HL-60 (cell line): Measurements from ENCODE around the gene FAM114A2.

Source experiments
- DNase-seq, 2 experiments: peaks; one replicate each; pipeline ENCODE4 v3.0.0-alpha.2; 2010 to 2020; ENCODE audit warnings: low read depth in 1 of 2, low spot score in 1 of 2
- H3K27ac ChIP-seq: fragments of 250-450 bp; sonication (Bioruptor Pico); replicated peaks from 2 replicates; pipeline ENCODE4 v1.5.1; 2020; ENCODE audit warnings: mild to moderate bottlenecking, moderate library complexity
- H3K27me3 ChIP-seq: fragments of 250-450 bp; sonication (Bioruptor Pico); 2 replicates; pipeline ENCODE4 v1.5.1; 2021; ENCODE audit warnings: mild to moderate bottlenecking, moderate library complexity; ENCODE audit not compliant: insufficient read depth, poor library complexity, severe bottlenecking
- H3K4me3 ChIP-seq: replicated peaks from 2 replicates; pipeline ENCODE4 v1.5.1; 2011; ENCODE audit warnings: mild to moderate bottlenecking, control low read depth, low read length; ENCODE audit not compliant: insufficient read depth
- GABPA ChIP-seq: IDR thresholded peaks from 2 replicates; pipeline ENCODE4 v1.6.1; 2012; ENCODE audit warnings: low read depth
- POLR2AphosphoS5 ChIP-seq: IDR thresholded peaks from 2 replicates; pipeline ENCODE4 v1.6.1; 2012; ENCODE audit warnings: low read depth
- SPI1 ChIP-seq: IDR thresholded peaks from 2 replicates; pipeline ENCODE4 v1.6.1; 2012; ENCODE audit warnings: low read depth, mild to moderate bottlenecking, borderline replicate concordance
- TF ChIP-seq, protein P1 (sequence below): IDR thresholded peaks from one replicate; pipeline ENCODE4 v1.5.1; 2011; ENCODE audit warnings: low read length, control low read depth, inconsistent platforms; ENCODE audit not compliant: insufficient read depth
- TF ChIP-seq, protein P2 (sequence below): IDR thresholded peaks from 2 replicates; pipeline ENCODE4 v1.6.1; 2012; ENCODE audit warnings: low read depth; ENCODE audit not compliant: insufficient replicate concordance

Gene FAM114A2

DNA sequence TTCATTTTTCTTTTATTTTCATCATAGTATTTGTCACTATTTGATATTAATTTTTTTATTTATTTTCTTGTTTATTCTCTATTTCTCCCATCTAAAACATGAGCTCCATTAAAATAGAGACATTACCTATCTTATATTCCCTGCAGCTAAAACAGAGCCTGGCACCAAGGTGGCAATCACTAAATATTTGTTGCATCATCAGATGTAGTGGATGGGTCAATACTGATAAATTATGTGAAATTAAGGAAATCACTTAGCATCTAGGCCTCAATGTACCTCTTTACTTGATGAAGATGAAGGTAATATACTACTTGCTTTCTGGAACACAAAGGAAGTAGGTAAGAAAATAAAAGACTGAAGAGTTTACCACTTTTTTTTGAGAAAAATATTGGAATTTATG, 24.7 kb upstream of the FAM114A2 start:
- no peak for TF ChIP-seq POLR2AphosphoS5
- TF ChIP-seq, protein P1, sequence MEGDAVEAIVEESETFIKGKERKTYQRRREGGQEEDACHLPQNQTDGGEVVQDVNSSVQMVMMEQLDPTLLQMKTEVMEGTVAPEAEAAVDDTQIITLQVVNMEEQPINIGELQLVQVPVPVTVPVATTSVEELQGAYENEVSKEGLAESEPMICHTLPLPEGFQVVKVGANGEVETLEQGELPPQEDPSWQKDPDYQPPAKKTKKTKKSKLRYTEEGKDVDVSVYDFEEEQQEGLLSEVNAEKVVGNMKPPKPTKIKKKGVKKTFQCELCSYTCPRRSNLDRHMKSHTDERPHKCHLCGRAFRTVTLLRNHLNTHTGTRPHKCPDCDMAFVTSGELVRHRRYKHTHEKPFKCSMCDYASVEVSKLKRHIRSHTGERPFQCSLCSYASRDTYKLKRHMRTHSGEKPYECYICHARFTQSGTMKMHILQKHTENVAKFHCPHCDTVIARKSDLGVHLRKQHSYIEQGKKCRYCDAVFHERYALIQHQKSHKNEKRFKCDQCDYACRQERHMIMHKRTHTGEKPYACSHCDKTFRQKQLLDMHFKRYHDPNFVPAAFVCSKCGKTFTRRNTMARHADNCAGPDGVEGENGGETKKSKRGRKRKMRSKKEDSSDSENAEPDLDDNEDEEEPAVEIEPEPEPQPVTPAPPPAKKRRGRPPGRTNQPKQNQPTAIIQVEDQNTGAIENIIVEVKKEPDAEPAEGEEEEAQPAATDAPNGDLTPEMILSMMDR: no peak
- TF ChIP-seq, protein P2, sequence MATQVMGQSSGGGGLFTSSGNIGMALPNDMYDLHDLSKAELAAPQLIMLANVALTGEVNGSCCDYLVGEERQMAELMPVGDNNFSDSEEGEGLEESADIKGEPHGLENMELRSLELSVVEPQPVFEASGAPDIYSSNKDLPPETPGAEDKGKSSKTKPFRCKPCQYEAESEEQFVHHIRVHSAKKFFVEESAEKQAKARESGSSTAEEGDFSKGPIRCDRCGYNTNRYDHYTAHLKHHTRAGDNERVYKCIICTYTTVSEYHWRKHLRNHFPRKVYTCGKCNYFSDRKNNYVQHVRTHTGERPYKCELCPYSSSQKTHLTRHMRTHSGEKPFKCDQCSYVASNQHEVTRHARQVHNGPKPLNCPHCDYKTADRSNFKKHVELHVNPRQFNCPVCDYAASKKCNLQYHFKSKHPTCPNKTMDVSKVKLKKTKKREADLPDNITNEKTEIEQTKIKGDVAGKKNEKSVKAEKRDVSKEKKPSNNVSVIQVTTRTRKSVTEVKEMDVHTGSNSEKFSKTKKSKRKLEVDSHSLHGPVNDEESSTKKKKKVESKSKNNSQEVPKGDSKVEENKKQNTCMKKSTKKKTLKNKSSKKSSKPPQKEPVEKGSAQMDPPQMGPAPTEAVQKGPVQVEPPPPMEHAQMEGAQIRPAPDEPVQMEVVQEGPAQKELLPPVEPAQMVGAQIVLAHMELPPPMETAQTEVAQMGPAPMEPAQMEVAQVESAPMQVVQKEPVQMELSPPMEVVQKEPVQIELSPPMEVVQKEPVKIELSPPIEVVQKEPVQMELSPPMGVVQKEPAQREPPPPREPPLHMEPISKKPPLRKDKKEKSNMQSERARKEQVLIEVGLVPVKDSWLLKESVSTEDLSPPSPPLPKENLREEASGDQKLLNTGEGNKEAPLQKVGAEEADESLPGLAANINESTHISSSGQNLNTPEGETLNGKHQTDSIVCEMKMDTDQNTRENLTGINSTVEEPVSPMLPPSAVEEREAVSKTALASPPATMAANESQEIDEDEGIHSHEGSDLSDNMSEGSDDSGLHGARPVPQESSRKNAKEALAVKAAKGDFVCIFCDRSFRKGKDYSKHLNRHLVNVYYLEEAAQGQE: no peak
- TF ChIP-seq SPI1: no peak
- no peak for TF ChIP-seq GABPA
- DNase-seq: no peak
- no peak overlapping the region for H3K4me3 ChIP-seq
- H3K27me3 ChIP-seq: peaks cover 5% of the 10 kb centered on the region
- no peak overlapping the region for H3K27ac ChIP-seq

DNA sequence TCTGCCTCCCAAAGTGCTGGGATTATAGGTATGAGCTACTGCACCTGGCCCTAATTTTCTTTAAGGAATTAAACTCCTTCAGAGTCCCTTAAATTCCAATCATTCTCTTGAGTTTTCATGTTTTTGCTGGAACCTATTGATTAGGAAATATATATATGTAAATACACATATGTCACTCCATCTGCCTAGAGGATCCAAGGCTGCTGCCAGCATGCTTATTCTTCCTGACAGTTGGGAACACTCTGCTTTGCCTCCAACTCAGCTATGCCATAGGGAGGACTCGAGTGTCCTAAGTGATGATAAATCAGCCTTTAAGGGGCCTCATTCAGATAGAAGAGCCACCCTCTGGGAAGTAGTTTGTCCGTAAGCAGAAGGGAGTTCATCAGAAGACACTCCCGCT, 21.9 kb upstream of the FAM114A2 start:
- no peak overlapping the region for H3K27ac ChIP-seq
- no peak for DNase-seq
- TF ChIP-seq GABPA (no peak), POLR2AphosphoS5 (no peak), SPI1 (no peak)
- TF ChIP-seq, protein P1: no peak
- TF ChIP-seq, protein P2: no peak
- H3K4me3 ChIP-seq: no peak overlapping the region
- H3K27me3 ChIP-seq: no peaks in the 10 kb centered on the region

DNA sequence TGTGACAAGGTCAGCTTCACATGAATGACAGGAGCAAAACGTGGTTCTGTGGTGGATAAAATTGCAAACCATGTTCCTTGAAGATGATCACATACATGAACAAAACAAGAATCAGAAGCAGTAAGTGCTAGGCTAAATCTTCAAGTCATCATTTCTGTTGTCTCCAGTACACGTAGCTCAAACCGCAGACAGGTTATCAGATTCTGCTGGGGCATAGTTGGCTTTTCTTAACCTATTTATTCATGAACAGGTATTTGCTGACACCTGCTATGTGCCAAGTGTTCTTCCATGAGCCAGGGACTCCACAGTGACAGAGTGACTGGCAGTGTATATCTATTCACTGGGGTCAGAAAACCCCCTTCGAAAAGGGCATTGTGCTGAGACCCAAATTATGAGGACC, 20.9 kb upstream of the FAM114A2 start:
- no peak overlapping the region for H3K4me3 ChIP-seq
- no peak for DNase-seq
- no peaks in the 10 kb centered on the region for H3K27me3 ChIP-seq
- TF ChIP-seq SPI1: no peak
- TF ChIP-seq, protein P1: no peak
- TF ChIP-seq, protein P2: no peak
- TF ChIP-seq POLR2AphosphoS5: no peak
- TF ChIP-seq GABPA: no peak
- H3K27ac ChIP-seq: no peak overlapping the region
